Measurements from ENCODE around the gene STOM.

STOM gene

GRCh38 chr9:121289026-121289771, 80.9 kb downstream of the STOM start:
- Histone ChIP-seq H3K4me2 (peak overlapping the region; percentile 94), H3K27me3 (no peaks in the 10 kb centered on the region), H3K9me3 (no peaks in the 10 kb centered on the region), H3K36me3 (no peaks in the 10 kb centered on the region), H3K9ac (peak overlapping the region; percentile 54; the same call in 1 of the 2 replicates), H4K20me1 (no peaks in the 10 kb centered on the region), H3K27ac (peak overlapping the region; percentile 76), H3K4me3 (no peak overlapping the region), H3K4me1 (peaks cover 89% of the 10 kb centered on the region)
- no peak for TF ChIP-seq Cebpa-rat (IDR thresholded peaks at IDR 0.05)
